HUES6 (cell line): Measurements from ENCODE around the gene RAVER2.
"Not testable (repeated sequence)": the region's sequence is repeated elsewhere in the genome, so short reads cannot be mapped to it uniquely, and the experiment has no call there.

ENCODE experiments used
- H3K27ac ChIP-seq: 2 replicates; pipeline ENCODE4 v1.7.0; 2013; ENCODE audit warnings: low read depth, mild to moderate bottlenecking, low read length, inconsistent platforms
- H3K27me3 ChIP-seq: 2 replicates; pipeline ENCODE4 v1.6.1; 2013; ENCODE audit warnings: low read length; ENCODE audit not compliant: control insufficient read depth, insufficient read depth
- H3K36me3 ChIP-seq: 2 replicates; pipeline ENCODE4 v1.6.1; 2013; ENCODE audit warnings: low read length; ENCODE audit not compliant: control insufficient read depth, insufficient read depth
- H3K4me1 ChIP-seq: 2 replicates; pipeline ENCODE4 v1.6.1; 2013; ENCODE audit warnings: low read length; ENCODE audit not compliant: control insufficient read depth, insufficient read depth
- H3K4me3 ChIP-seq: 2 replicates; pipeline ENCODE4 v1.5.1; 2013; ENCODE audit warnings: low read depth, low read length
- H3K9ac ChIP-seq: one replicate; pipeline ENCODE4 v1.6.1; 2013; ENCODE audit warnings: mild to moderate bottlenecking, low read length
- H3K9me3 ChIP-seq: 2 replicates; pipeline ENCODE4 v1.6.1; 2013; ENCODE audit warnings: low read depth, low read length; ENCODE audit not compliant: control insufficient read depth, insufficient read depth

Gene RAVER2

GRCh38 chr1:64811131-64811530 is 66.3 kb downstream of the RAVER2 start:
- no peak overlapping the region for H3K4me3 ChIP-seq
- no peaks in the 10 kb centered on the region for H3K9me3 ChIP-seq
- H3K27ac ChIP-seq: no peak overlapping the region
- peaks cover 16% of the 10 kb centered on the region for H3K36me3 ChIP-seq
- no peaks in the 10 kb centered on the region for H3K4me1 ChIP-seq
- H3K27me3 ChIP-seq: no peaks in the 10 kb centered on the region
- no peak overlapping the region for H3K9ac ChIP-seq

DNA sequence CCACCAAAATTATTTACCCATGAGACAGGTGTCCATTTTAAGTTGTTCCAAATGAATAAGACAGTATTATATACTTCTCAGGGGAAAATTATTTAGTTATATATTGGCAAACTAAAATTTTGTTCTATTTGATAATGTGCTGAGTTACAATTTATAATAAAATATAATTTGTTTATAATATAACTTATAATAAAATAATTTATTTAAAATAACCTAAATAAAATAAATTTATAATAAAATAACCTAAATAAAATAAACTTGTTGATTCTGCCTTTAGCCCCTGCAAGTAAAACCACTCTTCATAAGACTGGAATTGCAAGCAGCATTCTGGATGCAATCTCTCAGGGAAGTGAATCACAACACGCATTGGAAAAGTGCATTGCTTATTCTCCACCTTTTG is 69.6 kb downstream of the RAVER2 start:
- Histone ChIP-seq H3K27ac (no peak overlapping the region), H3K9me3 (no peaks in the 10 kb centered on the region), H3K36me3 (peaks cover 15% of the 10 kb centered on the region), H3K27me3 (no peaks in the 10 kb centered on the region), H3K9ac (no peak overlapping the region), H3K4me1 (no peaks in the 10 kb centered on the region), H3K4me3 (no peak overlapping the region)

DNA sequence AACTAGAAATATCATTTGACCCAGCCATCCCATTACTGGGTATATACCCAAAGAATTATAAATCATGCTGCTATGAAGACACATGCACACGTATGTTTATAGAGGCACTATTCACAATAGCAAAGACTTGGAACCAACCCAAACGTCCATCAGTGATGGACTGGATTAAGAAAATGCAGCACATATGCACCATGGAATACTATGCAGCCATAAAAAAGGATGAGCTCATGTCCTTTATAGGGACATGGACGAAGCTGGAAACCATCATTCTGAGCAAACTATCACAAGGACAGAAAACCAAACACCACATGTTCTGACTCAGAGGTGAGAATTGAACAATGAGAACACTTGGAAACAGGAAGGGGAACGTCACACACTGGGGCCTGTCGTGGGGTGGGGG is 72.5 kb downstream of the RAVER2 start:
- peaks cover 15% of the 10 kb centered on the region for H3K36me3 ChIP-seq
- not testable (repeated sequence) for H3K4me1 ChIP-seq, H3K9me3 ChIP-seq, H3K27me3 ChIP-seq, H3K9ac ChIP-seq, H3K27ac ChIP-seq, H3K4me3 ChIP-seq

DNA sequence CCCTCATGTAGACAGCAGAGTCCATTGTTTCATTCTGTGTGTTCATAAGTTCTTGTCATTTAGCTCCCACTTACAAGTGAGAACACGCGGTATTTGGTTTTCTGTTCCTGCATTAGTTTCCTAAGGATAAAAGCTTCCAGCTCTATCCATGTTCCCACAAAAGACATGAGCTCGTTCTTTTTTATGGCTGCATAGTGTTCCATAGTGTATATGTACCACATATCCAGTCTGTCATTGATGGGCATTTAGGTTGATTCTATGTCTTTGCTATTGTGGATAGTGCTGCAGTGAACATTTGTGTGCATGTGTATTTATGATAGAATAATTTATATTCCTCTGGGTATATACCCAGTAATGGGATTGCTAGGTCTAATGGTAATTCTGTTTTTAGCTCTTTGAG is 75.7 kb downstream of the RAVER2 start:
- H3K27me3 ChIP-seq, H3K9me3 ChIP-seq, H3K4me3 ChIP-seq, H3K36me3 ChIP-seq, H3K9ac ChIP-seq, H3K4me1 ChIP-seq, H3K27ac ChIP-seq: not testable (repeated sequence)

DNA sequence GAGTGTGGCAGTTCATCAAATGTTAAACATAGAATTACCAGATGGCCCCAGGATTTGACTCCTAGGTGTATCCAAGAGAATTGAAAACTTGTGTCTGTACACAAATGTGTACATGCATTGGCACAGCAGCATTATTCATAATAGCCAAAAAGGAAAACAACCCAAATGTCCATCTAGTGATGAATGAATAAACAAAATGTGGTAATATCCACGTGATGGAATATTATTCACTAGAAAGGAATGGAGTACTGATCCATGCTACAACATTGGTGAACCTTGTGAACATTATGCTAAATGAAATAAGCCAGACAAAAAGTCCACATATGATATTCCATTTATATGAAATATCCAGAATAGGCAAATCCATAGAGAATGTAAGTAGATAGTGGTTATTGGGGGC is 77.7 kb downstream of the RAVER2 start:
- H3K9ac ChIP-seq: no peak overlapping the region
- no peaks in the 10 kb centered on the region for H3K27me3 ChIP-seq
- peaks cover 4% of the 10 kb centered on the region; the same call in 1 of the 2 replicates for H3K4me1 ChIP-seq
- no peak overlapping the region for H3K27ac ChIP-seq
- H3K4me3 ChIP-seq: no peak overlapping the region
- H3K36me3 ChIP-seq: no peaks in the 10 kb centered on the region
- H3K9me3 ChIP-seq: 0 out of 2 replicates have a peak, but pooled peaks cover 4% of the 10 kb centered on the region

- no peaks in the 10 kb centered on the region for H3K27me3 ChIP-seq
- H3K4me1 ChIP-seq: peaks cover 4% of the 10 kb centered on the region; the same call in 1 of the 2 replicates
- H3K4me3 ChIP-seq: no peak overlapping the region
- H3K9ac ChIP-seq: no peak overlapping the region
- 0 out of 2 replicates have a peak, but pooled peaks cover 4% of the 10 kb centered on the region for H3K9me3 ChIP-seq
- H3K27ac ChIP-seq: 0 out of 2 replicates have a peak overlapping the region, but pooled peaks have one; percentile 49
- 0 out of 2 replicates have a peak, but pooled peaks cover 2% of the 10 kb centered on the region for H3K36me3 ChIP-seq
These were observed 79.0 kb downstream of the RAVER2 start for GRCh38 chr1:64823691-64824476.

GRCh38 chr1:64826991-64827390 is 82.1 kb downstream of the RAVER2 start:
- Histone ChIP-seq H3K27me3 (no peaks in the 10 kb centered on the region), H3K9ac (no peak overlapping the region), H3K27ac (no peak overlapping the region), H3K4me1 (peaks cover 7% of the 10 kb centered on the region), H3K9me3 (no peaks in the 10 kb centered on the region), H3K36me3 (peaks cover 20% of the 10 kb centered on the region), H3K4me3 (no peak overlapping the region)

DNA sequence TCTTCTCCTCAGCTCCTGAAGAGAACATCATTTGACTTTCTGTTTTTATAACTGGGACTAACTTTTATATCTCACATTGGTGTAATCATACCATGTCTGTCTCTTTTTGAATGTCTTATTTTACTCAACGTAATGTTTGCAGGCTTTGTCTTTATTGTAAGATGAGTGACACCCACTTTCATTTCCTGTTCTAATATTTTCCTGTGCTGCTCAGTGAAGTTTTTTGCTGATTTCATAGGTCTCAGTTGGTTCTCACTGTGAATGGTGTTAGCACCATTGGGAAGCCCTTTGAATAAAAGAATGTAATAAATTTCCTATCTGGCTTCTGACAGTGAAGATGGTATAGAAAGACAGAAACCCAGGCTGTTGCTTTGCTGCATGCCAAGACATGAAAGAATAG is 84.0 kb downstream of the RAVER2 start:
- Histone ChIP-seq H3K9ac (no peak overlapping the region), H3K27ac (no peak overlapping the region), H3K4me1 (peaks cover 6% of the 10 kb centered on the region), H3K27me3 (no peaks in the 10 kb centered on the region), H3K9me3 (no peaks in the 10 kb centered on the region), H3K36me3 (peaks cover 37% of the 10 kb centered on the region), H3K4me3 (no peak overlapping the region)

GRCh38 chr1:64829411-64830029 is 84.6 kb downstream of the RAVER2 start:
- H3K27ac ChIP-seq: no peak overlapping the region
- no peak overlapping the region for H3K9ac ChIP-seq
- H3K27me3 ChIP-seq: no peaks in the 10 kb centered on the region
- no peak overlapping the region for H3K4me3 ChIP-seq
- H3K9me3 ChIP-seq: no peaks in the 10 kb centered on the region
- H3K4me1 ChIP-seq: peaks cover 3% of the 10 kb centered on the region; the same call in 1 of the 2 replicates
- H3K36me3 ChIP-seq: peaks cover 43% of the 10 kb centered on the region

GRCh38 chr1:64830030-64830651 is 85.3 kb downstream of the RAVER2 start:
- H3K9ac ChIP-seq: no peak overlapping the region
- no peaks in the 10 kb centered on the region for H3K27me3 ChIP-seq
- peaks cover 49% of the 10 kb centered on the region for H3K36me3 ChIP-seq
- H3K9me3 ChIP-seq: no peaks in the 10 kb centered on the region
- no peak overlapping the region for H3K4me3 ChIP-seq
- H3K4me1 ChIP-seq: peaks cover 3% of the 10 kb centered on the region; the same call in 1 of the 2 replicates
- no peak overlapping the region for H3K27ac ChIP-seq

- Histone ChIP-seq H3K4me3 (no peak overlapping the region), H3K27me3 (no peaks in the 10 kb centered on the region), H3K36me3 (peaks cover 79% of the 10 kb centered on the region), H3K9me3 (no peaks in the 10 kb centered on the region), H3K4me1 (no peaks in the 10 kb centered on the region), H3K9ac (no peak overlapping the region), H3K27ac (no peak overlapping the region)
These were observed 89.9 kb downstream of the RAVER2 start for GRCh38 chr1:64834734-64835133.
